C4-2B (cell line): ENCODE data around the gene KCNS3.

Experiments used
- ZFX ChIP-seq: fragments of 450-650 bp; IDR thresholded peaks from 2 replicates; pipeline ENCODE4 v1.6.1; 2017
- TF ChIP-seq, protein P1 (sequence below): fragments of 450-650 bp; conservative IDR thresholded peaks from 2 replicates; pipeline ENCODE4 v1.5.1; 2017; ENCODE audit warnings: mild to moderate bottlenecking

DNA sequence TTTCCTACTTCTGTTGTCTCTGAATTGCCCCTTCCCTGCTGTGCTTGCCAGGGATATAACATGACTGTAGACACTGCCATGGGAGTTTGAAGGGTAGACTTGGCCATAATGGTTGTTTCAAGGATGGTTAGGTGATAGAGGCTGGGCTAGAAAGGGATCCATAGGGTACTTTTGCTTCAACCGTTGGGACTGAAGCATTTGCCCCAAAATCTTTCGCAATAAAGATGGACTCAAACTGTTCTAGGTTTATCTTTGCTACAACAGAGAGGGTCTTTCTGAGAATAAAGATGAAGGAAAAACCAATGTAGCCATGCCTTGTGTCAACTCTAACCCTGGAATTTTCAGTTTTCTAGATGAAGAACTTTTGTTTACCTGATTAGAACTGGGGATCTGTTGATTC is 35.0 kb upstream of the KCNS3 start:
- TF ChIP-seq, protein P1, sequence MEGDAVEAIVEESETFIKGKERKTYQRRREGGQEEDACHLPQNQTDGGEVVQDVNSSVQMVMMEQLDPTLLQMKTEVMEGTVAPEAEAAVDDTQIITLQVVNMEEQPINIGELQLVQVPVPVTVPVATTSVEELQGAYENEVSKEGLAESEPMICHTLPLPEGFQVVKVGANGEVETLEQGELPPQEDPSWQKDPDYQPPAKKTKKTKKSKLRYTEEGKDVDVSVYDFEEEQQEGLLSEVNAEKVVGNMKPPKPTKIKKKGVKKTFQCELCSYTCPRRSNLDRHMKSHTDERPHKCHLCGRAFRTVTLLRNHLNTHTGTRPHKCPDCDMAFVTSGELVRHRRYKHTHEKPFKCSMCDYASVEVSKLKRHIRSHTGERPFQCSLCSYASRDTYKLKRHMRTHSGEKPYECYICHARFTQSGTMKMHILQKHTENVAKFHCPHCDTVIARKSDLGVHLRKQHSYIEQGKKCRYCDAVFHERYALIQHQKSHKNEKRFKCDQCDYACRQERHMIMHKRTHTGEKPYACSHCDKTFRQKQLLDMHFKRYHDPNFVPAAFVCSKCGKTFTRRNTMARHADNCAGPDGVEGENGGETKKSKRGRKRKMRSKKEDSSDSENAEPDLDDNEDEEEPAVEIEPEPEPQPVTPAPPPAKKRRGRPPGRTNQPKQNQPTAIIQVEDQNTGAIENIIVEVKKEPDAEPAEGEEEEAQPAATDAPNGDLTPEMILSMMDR: no peak
- no peak for TF ChIP-seq ZFX
